ENCODE results near the gene BAZ2B.

DNA sequence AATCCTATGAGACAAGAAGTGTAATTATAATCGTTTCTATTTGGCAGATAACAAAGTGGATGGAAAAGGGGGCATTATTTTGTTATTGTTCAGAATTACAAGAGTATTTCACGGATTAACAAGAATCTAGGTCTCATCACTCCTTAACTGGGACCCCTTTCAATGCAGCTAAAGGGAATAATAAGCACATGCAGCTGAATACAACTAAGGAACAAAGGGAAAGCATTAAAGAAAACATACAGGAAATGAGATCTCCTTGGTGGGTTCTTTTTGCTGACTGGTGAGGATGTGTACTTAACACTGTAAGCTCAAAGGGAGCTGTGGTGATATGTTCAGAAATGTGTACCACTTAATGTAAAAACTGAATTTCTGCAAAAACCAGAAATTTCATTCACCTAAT, 189.3 kb downstream of the BAZ2B start:
- TF ChIP-seq, protein P1, sequence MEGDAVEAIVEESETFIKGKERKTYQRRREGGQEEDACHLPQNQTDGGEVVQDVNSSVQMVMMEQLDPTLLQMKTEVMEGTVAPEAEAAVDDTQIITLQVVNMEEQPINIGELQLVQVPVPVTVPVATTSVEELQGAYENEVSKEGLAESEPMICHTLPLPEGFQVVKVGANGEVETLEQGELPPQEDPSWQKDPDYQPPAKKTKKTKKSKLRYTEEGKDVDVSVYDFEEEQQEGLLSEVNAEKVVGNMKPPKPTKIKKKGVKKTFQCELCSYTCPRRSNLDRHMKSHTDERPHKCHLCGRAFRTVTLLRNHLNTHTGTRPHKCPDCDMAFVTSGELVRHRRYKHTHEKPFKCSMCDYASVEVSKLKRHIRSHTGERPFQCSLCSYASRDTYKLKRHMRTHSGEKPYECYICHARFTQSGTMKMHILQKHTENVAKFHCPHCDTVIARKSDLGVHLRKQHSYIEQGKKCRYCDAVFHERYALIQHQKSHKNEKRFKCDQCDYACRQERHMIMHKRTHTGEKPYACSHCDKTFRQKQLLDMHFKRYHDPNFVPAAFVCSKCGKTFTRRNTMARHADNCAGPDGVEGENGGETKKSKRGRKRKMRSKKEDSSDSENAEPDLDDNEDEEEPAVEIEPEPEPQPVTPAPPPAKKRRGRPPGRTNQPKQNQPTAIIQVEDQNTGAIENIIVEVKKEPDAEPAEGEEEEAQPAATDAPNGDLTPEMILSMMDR (IDR thresholded peaks at IDR 0.05) = no peak
- TF ChIP-seq, protein P2, sequence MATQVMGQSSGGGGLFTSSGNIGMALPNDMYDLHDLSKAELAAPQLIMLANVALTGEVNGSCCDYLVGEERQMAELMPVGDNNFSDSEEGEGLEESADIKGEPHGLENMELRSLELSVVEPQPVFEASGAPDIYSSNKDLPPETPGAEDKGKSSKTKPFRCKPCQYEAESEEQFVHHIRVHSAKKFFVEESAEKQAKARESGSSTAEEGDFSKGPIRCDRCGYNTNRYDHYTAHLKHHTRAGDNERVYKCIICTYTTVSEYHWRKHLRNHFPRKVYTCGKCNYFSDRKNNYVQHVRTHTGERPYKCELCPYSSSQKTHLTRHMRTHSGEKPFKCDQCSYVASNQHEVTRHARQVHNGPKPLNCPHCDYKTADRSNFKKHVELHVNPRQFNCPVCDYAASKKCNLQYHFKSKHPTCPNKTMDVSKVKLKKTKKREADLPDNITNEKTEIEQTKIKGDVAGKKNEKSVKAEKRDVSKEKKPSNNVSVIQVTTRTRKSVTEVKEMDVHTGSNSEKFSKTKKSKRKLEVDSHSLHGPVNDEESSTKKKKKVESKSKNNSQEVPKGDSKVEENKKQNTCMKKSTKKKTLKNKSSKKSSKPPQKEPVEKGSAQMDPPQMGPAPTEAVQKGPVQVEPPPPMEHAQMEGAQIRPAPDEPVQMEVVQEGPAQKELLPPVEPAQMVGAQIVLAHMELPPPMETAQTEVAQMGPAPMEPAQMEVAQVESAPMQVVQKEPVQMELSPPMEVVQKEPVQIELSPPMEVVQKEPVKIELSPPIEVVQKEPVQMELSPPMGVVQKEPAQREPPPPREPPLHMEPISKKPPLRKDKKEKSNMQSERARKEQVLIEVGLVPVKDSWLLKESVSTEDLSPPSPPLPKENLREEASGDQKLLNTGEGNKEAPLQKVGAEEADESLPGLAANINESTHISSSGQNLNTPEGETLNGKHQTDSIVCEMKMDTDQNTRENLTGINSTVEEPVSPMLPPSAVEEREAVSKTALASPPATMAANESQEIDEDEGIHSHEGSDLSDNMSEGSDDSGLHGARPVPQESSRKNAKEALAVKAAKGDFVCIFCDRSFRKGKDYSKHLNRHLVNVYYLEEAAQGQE (IDR thresholded peaks at IDR 0.05; ENCODE audit: low read depth, low read length) = no peak
- no peak for TF ChIP-seq FOXM1 (IDR thresholded peaks at IDR 0.05; ENCODE audit: low read depth)
- TF ChIP-seq, protein P3, sequence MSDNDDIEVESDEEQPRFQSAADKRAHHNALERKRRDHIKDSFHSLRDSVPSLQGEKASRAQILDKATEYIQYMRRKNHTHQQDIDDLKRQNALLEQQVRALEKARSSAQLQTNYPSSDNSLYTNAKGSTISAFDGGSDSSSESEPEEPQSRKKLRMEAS (IDR thresholded peaks at IDR 0.05; ENCODE audit: low read depth) = no peak
